ENCODE measurements around the gene ITPRID2. TPM values are rescaled to one million over a fixed set of nuclear protein-coding genes. Genes with fewer than 3 reads are reported as not detected.

The ITPRID2 gene
- total RNA-seq, 1 experiment from 2014 or later, result 419 TPM

DNA sequence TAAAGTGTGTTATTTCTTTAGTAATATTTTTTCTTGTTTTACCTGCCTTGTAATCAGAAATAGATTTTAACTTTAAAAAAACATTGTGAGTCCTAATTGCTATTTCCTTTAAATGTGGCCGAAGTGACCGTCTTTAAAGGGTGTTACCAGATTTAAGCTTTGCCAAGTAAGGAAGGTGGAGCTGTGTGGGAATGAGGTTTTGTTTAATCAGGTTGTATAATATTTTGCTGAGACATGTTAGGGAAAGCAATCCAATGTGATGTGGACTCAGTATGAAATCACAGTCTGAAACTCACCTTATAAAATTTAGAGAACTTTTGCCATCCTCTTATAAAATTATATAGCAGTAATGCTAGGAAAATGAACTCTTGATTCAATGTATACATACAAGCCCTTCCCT lies 32.9 kb upstream of the ITPRID2 start:
- Histone ChIP-seq H3K9me2 (ENCODE audit: insufficient read depth) (0 out of 2 replicates have a peak, but pooled peaks cover 4% of the 10 kb centered on the region), H3K36me3 (ENCODE audit: low read depth) (no peaks in the 10 kb centered on the region), H3K4me1 (replicated peaks; ENCODE audit: insufficient read depth) (peaks cover 8% of the 10 kb centered on the region; the same call in 1 of the 2 replicates), H3F3A (ENCODE audit: insufficient read depth, low read depth) (no peaks in the 10 kb centered on the region), H3K79me2 (ENCODE audit: low read depth) (no peaks in the 10 kb centered on the region), H4K20me1 (ENCODE audit: insufficient read depth) (no peaks in the 10 kb centered on the region), H3K4me3 (no peak overlapping the region), H3K4me2 (no peak overlapping the region), H3K27me3 (ENCODE audit: insufficient read depth, low read depth) (no peaks in the 10 kb centered on the region), H3K9me3 (ENCODE audit: insufficient read depth, low read depth) (no peaks in the 10 kb centered on the region), H2AFZ (no peak overlapping the region), H3K27ac (no peak overlapping the region)
- DNase-seq, result no peak
- no TSS peak for BruUV-seq (replicated peaks)
- TF ChIP-seq, protein P1, sequence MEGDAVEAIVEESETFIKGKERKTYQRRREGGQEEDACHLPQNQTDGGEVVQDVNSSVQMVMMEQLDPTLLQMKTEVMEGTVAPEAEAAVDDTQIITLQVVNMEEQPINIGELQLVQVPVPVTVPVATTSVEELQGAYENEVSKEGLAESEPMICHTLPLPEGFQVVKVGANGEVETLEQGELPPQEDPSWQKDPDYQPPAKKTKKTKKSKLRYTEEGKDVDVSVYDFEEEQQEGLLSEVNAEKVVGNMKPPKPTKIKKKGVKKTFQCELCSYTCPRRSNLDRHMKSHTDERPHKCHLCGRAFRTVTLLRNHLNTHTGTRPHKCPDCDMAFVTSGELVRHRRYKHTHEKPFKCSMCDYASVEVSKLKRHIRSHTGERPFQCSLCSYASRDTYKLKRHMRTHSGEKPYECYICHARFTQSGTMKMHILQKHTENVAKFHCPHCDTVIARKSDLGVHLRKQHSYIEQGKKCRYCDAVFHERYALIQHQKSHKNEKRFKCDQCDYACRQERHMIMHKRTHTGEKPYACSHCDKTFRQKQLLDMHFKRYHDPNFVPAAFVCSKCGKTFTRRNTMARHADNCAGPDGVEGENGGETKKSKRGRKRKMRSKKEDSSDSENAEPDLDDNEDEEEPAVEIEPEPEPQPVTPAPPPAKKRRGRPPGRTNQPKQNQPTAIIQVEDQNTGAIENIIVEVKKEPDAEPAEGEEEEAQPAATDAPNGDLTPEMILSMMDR (conservative IDR thresholded peaks at IDR 0.05), result no peak
- TF ChIP-seq EZH2 (IDR thresholded peaks at IDR 0.05; ENCODE audit: low read depth), result no peak
- intact Hi-C loops (cut with micrococcal nuclease; ENCODE audit: unreplicated experiment), result no loop called here
- CTCF ChIA-PET, result no interaction called here
- POLR2A ChIA-PET (ENCODE audit: unreplicated experiment), result no interaction called here

DNA sequence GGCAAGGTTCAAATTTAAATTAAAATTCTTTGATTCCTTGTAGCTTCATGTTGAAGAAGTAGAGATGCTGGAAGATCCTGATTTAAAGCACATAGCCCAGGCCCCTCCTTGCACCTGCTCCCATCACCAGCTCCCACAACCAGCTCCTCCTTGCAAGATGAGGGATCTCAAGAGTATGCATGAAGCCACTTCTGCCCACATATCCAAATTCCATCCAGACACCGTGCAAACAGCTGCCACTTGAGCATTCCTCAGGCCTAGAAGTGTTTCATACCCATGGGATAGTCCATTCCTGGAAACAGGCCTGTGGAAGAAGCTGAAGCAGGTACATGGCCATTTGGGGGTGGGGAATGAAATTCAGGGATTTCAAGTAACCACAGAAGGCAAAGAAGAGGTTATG lies 32.4 kb upstream of the ITPRID2 start:
- Histone ChIP-seq H3K4me1 (replicated peaks; ENCODE audit: insufficient read depth) (peaks cover 8% of the 10 kb centered on the region; the same call in 1 of the 2 replicates), H3K27ac (no peak overlapping the region), H3K79me2 (ENCODE audit: low read depth) (no peaks in the 10 kb centered on the region), H3K9me2 (ENCODE audit: insufficient read depth) (0 out of 2 replicates have a peak, but pooled peaks cover 4% of the 10 kb centered on the region), H3K9me3 (ENCODE audit: insufficient read depth, low read depth) (no peaks in the 10 kb centered on the region), H2AFZ (no peak overlapping the region), H4K20me1 (ENCODE audit: insufficient read depth) (no peaks in the 10 kb centered on the region), H3K4me2 (no peak overlapping the region), H3K27me3 (ENCODE audit: insufficient read depth, low read depth) (no peaks in the 10 kb centered on the region), H3K36me3 (ENCODE audit: low read depth) (no peaks in the 10 kb centered on the region), H3F3A (ENCODE audit: insufficient read depth, low read depth) (no peaks in the 10 kb centered on the region), H3K4me3 (no peak overlapping the region)
- no peak for TF ChIP-seq EZH2 (IDR thresholded peaks at IDR 0.05; ENCODE audit: low read depth)
- TF ChIP-seq, protein P1 (conservative IDR thresholded peaks at IDR 0.05), result no peak
- CTCF ChIA-PET, result no interaction called here
- DNase-seq, result no peak
- POLR2A ChIA-PET (ENCODE audit: unreplicated experiment), result interaction anchor here (0.6 kb wide), 1 partner anchor 14 kb away, joined by 3 read pairs; no protein-coding TSS in a partner anchor
- no TSS peak for BruUV-seq (replicated peaks)
- intact Hi-C loops (cut with micrococcal nuclease; ENCODE audit: unreplicated experiment), result no loop called here

DNA sequence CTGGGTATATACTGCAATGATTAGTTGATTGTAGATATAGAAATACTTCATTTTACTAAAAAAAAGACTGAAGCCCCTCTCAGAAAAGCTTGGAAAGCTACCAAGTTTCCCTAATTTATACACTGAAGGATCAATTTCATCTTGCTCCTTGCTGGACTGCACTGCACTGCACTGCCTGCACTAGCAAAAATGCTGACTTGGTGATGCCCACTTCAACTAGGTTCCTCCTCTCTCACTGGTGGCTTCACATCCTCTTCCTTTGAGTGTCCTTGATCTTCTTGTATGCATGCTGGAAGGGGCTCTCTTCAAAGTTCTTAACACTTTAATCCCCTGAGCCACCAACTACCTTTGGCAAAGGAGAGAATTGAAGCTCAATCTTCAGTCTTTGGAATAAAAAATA lies 31.7 kb upstream of the ITPRID2 start:
- CTCF ChIA-PET, result no interaction called here
- intact Hi-C loops (cut with micrococcal nuclease; ENCODE audit: unreplicated experiment), result no loop called here
- TF ChIP-seq, protein P1 (conservative IDR thresholded peaks at IDR 0.05), result no peak
- no peak for TF ChIP-seq EZH2 (IDR thresholded peaks at IDR 0.05; ENCODE audit: low read depth)

More for the DNA sequence above, 31.7 kb upstream of the ITPRID2 start:
- POLR2A ChIA-PET (ENCODE audit: unreplicated experiment), result interaction anchor here (0.6 kb wide), 1 partner anchor 13 kb away, joined by 3 read pairs; no protein-coding TSS in a partner anchor
- Histone ChIP-seq H3F3A (ENCODE audit: insufficient read depth, low read depth) (no peaks in the 10 kb centered on the region), H3K9me2 (ENCODE audit: insufficient read depth) (0 out of 2 replicates have a peak, but pooled peaks cover 4% of the 10 kb centered on the region), H3K9me3 (ENCODE audit: insufficient read depth, low read depth) (no peaks in the 10 kb centered on the region), H3K4me2 (no peak overlapping the region), H3K36me3 (ENCODE audit: low read depth) (no peaks in the 10 kb centered on the region), H4K20me1 (ENCODE audit: insufficient read depth) (no peaks in the 10 kb centered on the region), H3K27me3 (ENCODE audit: insufficient read depth, low read depth) (no peaks in the 10 kb centered on the region), H2AFZ (no peak overlapping the region), H3K27ac (no peak overlapping the region), H3K79me2 (ENCODE audit: low read depth) (no peaks in the 10 kb centered on the region), H3K4me3 (no peak overlapping the region), H3K4me1 (replicated peaks; ENCODE audit: insufficient read depth) (peaks cover 8% of the 10 kb centered on the region; the same call in 1 of the 2 replicates)
- DNase-seq, result no peak
- no TSS peak for BruUV-seq (replicated peaks)

Measured in PC-9 (cell line).